SU-DHL-6 (cell line): ENCODE measurements around the gene GBP5.

Experiments used
- EZH2phosphoT487 ChIP-seq: fragments of 200-600 bp; sonication (generic), shearing (Covaris generic); conservative IDR thresholded peaks from 2 replicates; pipeline ENCODE4 v1.6.1; 2018; ENCODE audit warnings: mild to moderate bottlenecking, antibody characterized with exemption, low read length, moderate library complexity, mixed read lengths
- TF ChIP-seq, protein P1 (sequence below): fragments of 200-600 bp; sonication (generic); IDR thresholded peaks from one replicate; pipeline ENCODE4 v1.5.1; 2017; ENCODE audit warnings: antibody characterized with exemption, mild to moderate bottlenecking, low read length, moderate library complexity; ENCODE audit not compliant: insufficient read depth, poor library complexity, severe bottlenecking

DNA sequence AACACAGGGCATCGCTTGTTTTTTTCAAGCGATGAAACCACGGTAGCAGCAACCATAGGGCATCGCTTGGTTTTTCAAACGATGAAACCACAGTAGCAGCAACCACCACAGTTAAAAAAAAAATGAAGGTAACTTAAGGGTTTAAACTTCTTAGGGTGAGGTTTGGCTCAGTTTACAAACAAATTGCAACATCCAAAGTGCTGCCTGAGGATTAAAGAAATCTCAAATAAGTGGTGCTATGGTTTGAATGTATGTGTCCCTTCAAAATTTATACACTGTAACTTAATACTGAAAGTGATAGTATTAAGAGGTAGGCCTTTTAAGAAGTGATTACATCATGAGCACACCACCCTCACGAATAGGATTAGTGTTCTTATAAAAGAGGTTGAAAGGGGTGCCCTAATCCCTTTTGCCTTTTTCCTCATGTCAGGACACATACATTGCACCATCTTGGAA, 6.4 kb upstream of the GBP5 start:
- TF ChIP-seq, protein P1, sequence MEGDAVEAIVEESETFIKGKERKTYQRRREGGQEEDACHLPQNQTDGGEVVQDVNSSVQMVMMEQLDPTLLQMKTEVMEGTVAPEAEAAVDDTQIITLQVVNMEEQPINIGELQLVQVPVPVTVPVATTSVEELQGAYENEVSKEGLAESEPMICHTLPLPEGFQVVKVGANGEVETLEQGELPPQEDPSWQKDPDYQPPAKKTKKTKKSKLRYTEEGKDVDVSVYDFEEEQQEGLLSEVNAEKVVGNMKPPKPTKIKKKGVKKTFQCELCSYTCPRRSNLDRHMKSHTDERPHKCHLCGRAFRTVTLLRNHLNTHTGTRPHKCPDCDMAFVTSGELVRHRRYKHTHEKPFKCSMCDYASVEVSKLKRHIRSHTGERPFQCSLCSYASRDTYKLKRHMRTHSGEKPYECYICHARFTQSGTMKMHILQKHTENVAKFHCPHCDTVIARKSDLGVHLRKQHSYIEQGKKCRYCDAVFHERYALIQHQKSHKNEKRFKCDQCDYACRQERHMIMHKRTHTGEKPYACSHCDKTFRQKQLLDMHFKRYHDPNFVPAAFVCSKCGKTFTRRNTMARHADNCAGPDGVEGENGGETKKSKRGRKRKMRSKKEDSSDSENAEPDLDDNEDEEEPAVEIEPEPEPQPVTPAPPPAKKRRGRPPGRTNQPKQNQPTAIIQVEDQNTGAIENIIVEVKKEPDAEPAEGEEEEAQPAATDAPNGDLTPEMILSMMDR: no peak
- TF ChIP-seq EZH2phosphoT487: no peak
